ENCODE data around the gene CNR1.

GRCh38 chr6:88161940-88162339 lies 4.2 kb downstream of the CNR1 start:
- TF ChIP-seq CTCF (IDR thresholded peaks at IDR 0.05) = no peak
- no peak for TF ChIP-seq POLR2A (IDR thresholded peaks at IDR 0.05)

Measured in Peyer's patch (tissue), 4 donors.